Stimulated activated CD8-positive, alpha-beta memory T cell treated with anti-CD3 and anti-CD28 coated beads, Interleukin-12 subunit alpha, Interleukin-12 subunit beta, amount 100 ng/mL, for 24 hours (primary cell): ENCODE measurements around the gene KIRREL3.

Experiments
- DNase-seq: peaks from one replicate; pipeline ENCODE4 v3.0.0-alpha.2; 2020; ENCODE audit errors: extremely low read depth

The KIRREL3 gene

GRCh38 chr11:126739499-126740145 is 260.9 kb downstream of the KIRREL3 start:
- no peak for DNase-seq

DNA sequence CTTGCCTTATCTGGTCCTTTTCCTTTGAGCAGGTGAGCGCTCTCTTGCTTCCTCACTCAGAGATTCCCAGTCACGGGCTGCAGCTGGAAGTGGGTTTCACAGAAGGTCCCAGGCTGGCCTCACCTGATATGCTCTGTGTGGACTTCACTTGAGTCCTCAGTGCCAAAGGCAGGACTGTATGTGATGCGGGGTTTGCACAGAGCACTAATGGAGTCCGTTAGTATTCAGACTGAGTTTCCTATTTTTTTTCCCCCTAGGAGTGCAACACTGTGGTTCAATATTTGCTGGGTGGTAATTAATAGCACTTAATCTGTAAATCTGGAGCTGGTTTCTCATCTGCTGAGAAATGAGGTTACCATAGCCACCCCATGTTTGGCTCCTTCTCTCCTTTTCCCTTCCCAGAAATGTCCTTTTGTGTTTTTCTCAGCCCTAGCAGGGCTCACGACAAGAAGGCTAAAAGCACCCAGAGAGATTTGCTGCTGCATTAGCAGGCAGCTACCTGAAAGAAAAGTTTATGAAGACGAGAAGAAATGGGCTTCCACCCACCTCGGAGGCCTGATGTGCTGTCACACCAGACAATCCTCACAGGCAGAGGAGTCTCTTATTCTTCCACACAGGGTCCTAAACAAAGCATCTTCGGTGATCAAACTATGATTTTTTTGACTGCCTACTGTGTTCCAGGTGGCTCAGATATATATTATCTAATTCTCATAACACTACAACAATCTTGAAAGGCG is 262.1 kb downstream of the KIRREL3 start:
- no peak for DNase-seq

DNA sequence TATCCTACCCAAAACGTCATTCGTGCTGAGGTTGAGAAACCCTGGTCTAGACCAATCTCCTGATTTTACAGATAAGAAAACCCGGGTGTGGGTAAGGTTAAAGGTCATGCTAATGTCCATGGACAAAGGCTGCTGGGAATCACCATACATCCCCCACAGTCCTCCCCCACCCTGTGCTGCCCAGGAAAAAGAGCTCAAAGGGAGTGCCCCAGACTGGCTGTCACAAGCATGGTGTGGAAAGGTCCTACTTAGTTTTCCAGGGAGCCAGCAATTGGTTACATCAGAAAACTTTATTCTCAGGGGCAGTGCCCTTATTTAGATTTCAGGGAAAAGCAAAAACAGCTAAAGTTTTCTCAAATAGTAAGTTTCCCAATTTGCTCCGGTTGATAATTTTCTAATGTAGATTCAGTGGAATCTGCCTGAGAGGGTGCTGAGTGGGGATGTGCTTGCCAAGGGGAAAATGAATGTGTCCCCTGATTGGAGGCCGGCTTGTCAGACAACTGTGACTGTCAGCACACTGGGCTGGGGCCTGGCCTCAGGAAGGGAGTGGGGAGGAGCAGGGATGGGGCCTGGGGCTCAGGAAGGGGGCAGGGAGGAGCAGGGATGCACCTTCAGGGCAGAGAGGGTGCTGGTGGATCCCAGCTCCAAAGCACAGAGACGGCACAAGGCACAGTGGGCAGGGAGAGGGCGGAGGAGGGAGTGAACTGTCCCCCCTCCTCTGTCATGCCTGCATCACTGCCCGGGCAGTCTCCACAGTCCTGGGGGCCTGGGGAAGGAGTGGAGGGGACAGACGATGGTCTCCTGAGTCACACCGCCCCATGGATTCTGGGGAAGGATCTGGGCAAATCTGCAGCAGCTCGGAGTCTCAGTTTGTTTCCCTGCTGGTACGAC is 263.6 kb downstream of the KIRREL3 start:
- DNase-seq: no peak

DNA sequence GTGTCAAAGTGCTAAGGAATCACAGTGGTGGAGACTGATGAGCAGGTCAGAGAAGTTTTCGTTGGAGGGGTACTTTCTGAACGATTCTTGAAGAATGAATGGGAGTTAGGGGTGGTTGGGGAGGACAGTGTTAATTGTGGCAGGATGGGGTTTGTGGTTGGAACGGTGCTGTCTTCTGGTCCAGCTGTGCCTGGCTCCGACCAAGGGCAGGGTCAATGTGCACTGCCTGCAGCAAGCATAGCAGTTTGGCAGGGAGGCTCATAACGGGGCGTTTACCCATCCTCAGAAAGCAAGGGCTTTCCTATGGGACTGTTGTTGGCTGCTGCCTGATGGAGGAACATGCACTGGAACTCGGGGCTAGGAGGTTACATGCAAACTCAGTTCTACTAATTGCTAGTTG is 265.8 kb downstream of the KIRREL3 start:
- no peak for DNase-seq

DNA sequence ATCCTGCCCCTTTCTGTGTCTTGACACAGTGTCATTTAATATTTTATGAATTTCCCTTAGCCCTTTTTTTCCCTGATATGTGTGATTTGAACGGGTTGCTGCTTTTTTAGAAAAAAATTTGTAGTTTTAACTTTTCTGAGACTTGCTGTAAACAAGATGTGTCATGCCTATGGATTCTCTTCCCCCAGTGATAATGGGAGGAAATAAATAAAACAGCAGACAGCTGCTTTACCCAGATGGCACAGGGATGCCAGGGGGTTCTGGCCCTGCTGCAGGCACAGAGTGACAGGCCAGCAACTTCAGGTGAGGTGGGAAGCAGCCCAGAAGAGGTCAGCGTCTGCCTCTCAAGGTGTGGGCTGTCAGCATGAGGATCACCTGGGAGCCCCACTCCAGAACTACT is 266.9 kb downstream of the KIRREL3 start:
- no peak for DNase-seq

DNA sequence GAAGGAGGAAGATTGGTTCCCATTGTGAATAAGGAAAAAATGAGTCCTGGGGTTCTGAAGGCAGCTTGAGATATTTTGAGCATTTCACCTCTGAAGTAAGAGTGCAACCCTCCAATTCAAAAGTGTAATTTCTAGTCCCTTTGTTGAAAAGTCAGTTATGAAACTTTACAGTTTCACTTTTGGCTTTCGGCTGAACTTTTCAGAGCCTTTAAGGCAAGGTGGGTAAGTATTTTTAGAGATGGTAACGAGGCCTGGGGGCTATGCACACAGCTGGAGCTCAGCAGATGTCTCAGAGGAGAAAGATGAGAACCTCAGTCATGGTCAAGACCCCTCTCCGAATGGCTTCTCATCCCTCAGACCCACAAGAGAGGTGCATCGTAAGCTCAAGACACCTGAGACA is 267.6 kb downstream of the KIRREL3 start:
- no peak for DNase-seq

- DNase-seq: no peak
These were observed 268.9 kb downstream of the KIRREL3 start for GRCh38 chr11:126731576-126732142.

DNA sequence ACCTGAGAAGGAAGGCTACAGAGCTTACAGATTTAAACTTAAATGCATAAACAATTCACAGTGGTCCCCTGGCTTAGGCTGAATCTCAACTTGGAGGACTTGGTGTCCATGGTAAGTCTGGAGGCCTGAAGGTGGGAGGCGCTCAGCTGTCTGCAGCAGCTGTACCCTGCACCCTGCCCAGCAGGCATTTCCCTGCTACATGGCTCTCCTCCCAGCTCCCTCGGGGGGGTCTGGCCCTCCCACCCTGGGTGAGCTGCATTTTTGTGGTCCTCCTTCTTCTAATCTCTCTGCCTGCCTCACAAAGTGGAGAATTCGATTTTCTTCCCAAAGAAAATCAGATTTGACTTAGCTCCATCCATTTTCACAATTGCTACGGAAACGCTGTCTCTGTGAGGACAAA is 273.2 kb downstream of the KIRREL3 start:
- DNase-seq: no peak

DNA sequence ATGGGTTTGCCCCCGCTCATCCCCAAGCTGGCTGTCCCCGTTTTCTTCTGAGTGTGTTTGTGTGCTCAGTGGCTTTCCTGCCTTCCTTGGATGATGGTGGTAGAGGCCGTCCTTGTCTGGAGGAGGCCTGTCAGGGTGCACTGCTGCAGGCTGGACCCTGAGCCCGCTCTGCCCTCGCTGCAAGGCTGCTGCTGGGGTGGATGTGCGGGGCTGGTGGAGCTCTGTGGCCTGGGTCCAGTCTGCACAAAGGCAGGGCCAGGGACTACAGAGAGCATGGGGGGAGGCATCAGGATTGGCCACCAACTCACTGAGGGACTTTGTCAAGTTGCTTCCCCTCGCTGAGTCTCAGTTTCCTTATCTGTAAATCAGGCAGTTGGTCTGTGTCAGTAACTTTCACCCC is 275.0 kb downstream of the KIRREL3 start:
- no peak for DNase-seq

- DNase-seq: no peak
These were observed 275.5 kb downstream of the KIRREL3 start for GRCh38 chr11:126725043-126725442.

- no peak for DNase-seq
These were observed 276.9 kb downstream of the KIRREL3 start for GRCh38 chr11:126723665-126724045.

GRCh38 chr11:126722956-126723664 is 277.5 kb downstream of the KIRREL3 start:
- DNase-seq: no peak

- DNase-seq: no peak
These were observed 278.4 kb downstream of the KIRREL3 start for GRCh38 chr11:126722006-126722736.

- no peak for DNase-seq
These were observed 279.9 kb downstream of the KIRREL3 start for GRCh38 chr11:126720539-126721235.

DNA sequence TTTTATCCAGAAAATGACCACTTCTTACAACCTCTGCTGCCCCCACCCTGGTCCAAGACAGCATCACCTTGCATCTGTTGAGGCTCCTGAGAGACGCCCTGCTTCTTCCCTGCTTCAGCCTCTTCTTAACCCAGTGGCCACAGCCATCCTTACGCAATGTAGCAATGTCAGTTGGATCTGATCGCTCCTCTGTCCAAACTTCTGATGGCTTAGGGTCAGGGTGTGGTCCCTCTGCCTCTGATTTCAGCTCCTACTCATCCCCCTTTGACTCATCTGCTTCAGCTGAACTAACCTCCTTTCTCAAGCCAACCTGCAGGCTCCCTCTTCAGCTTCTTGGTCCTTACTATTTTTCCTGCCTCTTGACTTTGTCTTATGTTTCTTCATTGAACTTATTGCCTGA is 280.8 kb downstream of the KIRREL3 start:
- no peak for DNase-seq

DNA sequence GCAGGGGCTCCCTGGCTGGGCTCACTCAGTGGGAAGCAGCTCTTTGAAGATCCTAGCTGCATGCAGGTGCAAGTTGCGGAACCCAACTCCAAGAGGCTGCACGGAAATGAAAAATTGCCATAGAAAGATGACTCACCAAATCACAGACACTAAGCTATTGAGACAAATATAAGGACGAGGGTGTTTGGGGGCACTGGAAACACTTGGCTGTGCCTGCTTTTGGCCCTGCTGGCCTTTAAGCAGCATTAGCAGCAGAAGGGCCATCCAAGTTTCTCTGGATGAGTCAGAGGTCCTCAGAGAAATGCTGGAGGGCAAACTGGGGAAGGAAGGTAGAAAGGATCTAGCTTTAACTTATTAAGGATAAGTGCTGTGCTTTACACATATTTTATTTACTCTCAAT is 282.3 kb downstream of the KIRREL3 start:
- DNase-seq: no peak

DNA sequence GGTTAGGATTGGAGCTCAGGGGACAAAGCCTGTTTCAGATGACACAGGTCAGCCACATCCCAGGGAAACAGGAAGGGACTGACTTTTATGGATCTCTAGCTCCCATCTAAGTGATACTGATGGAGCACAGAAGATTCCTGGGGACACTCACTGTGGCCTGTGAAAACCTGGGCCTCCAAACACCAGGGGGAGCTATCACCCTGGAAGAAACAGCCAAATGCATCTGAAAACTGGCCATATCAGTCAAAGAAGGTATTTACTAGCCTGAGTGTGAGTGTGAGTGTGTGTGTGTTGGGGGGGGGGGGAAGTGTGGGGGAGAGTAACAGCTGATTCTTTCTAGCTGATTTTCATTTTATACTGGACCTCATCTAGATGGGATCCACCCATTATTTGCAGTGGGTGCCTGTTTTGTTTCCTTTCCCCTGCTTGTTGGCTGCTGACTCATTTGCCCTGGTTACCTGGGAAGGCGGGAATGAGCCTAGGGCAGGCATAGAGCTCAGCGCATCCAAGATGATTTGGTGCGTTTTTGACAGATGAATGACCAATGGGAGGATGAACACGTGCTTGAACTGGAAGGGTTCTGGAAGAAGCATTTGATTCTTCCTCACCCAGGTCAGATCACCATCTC is 284.0 kb downstream of the KIRREL3 start:
- DNase-seq: no peak

- no peak for DNase-seq
These were observed 286.8 kb downstream of the KIRREL3 start for GRCh38 chr11:126713806-126714205.

GRCh38 chr11:126711977-126712625 is 288.5 kb downstream of the KIRREL3 start:
- DNase-seq: no peak
